MM.1S (cell line): ENCODE measurements around the gene MTHFR.

Experiments used
- DNase-seq: peaks from one replicate; pipeline ENCODE4 v3.0.0-alpha.2; 2015
- H2AFZ ChIP-seq: fragments of 300-600 bp; sonication (generic); 2 replicates; pipeline ENCODE4 v1.6.0; 2016; ENCODE audit warnings: antibody characterized with exemption, low read length
- H3F3A ChIP-seq: fragments of 300-600 bp; sonication (generic); 2 replicates; pipeline ENCODE4 v1.6.1; 2016; ENCODE audit warnings: mild to moderate bottlenecking, antibody characterized with exemption, low read length, moderate library complexity, mixed read lengths; ENCODE audit not compliant: insufficient read depth
- H3K27ac ChIP-seq: fragments of 300-600 bp; sonication (generic); 2 replicates; pipeline ENCODE4 v1.5.1; 2016; ENCODE audit warnings: mild to moderate bottlenecking, low read length
- H3K27me3 ChIP-seq: fragments of 300-600 bp; sonication (generic); replicated peaks from 2 replicates; pipeline ENCODE4 v1.6.0; 2016; ENCODE audit warnings: low read length; ENCODE audit not compliant: insufficient read depth
- H3K36me3 ChIP-seq: fragments of 300-600 bp; sonication (generic); replicated peaks from 2 replicates; pipeline ENCODE4 v1.6.1; 2016; ENCODE audit warnings: mild to moderate bottlenecking, low read length, mixed read lengths; ENCODE audit not compliant: insufficient read depth
- H3K4me1 ChIP-seq: fragments of 300-600 bp; sonication (generic); 2 replicates; pipeline ENCODE4 v1.6.1; 2016; ENCODE audit warnings: low read length, mixed read lengths
- H3K4me2 ChIP-seq: fragments of 300-600 bp; sonication (generic); 2 replicates; pipeline ENCODE4 v1.6.0; 2016; ENCODE audit warnings: low read depth, low read length
- H3K4me3 ChIP-seq: fragments of 300-600 bp; sonication (generic); 2 replicates; pipeline ENCODE4 v1.5.1; 2016; ENCODE audit warnings: low read length, mixed read lengths
- H3K79me2 ChIP-seq: fragments of 300-600 bp; sonication (generic); 2 replicates; pipeline ENCODE4 v1.6.1; 2016; ENCODE audit warnings: mixed run types, low read length, mixed read lengths
- H3K9ac ChIP-seq: fragments of 300-600 bp; sonication (generic); 2 replicates; pipeline ENCODE4 v1.6.1; 2016; ENCODE audit warnings: low read length, mixed read lengths
- H3K9me2 ChIP-seq: fragments of 300-600 bp; sonication (generic); replicated peaks from 2 replicates; pipeline ENCODE4 v1.6.1; 2016; ENCODE audit warnings: mild to moderate bottlenecking, low read length, mixed read lengths; ENCODE audit not compliant: insufficient read depth
- H3K9me3 ChIP-seq: fragments of 300-600 bp; sonication (generic); replicated peaks from 2 replicates; pipeline ENCODE4 v1.6.1; 2016; ENCODE audit warnings: mild to moderate bottlenecking, low read length, mixed read lengths; ENCODE audit not compliant: insufficient read depth
- H4K20me1 ChIP-seq: fragments of 300-600 bp; sonication (generic); 2 replicates; pipeline ENCODE4 v1.6.1; 2016; ENCODE audit warnings: mild to moderate bottlenecking, low read length, moderate library complexity, mixed read lengths; ENCODE audit not compliant: insufficient read depth
- CTCF ChIP-seq: fragments of 300-600 bp; sonication (generic); IDR thresholded peaks from 2 replicates; pipeline ENCODE4 v1.5.1; 2016; ENCODE audit warnings: antibody characterized with exemption, low read length, mixed read lengths
- EZH2 ChIP-seq: fragments of 300-600 bp; sonication (generic); optimal IDR thresholded peaks from 2 replicates; pipeline ENCODE3; 2017; ENCODE audit warnings: low read depth, mild to moderate bottlenecking, antibody characterized with exemption, low read length, mixed read lengths
- EZH2phosphoT487 ChIP-seq: fragments of 300-600 bp; sonication (generic); IDR thresholded peaks from 2 replicates; pipeline ENCODE4 v1.6.1; 2018; ENCODE audit warnings: antibody characterized with exemption, low read length

The MTHFR gene

GRCh38 chr1:11771481-11772043, 34.2 kb downstream of the MTHFR start:
- Histone ChIP-seq H3K27me3 (peaks cover 38% of the 10 kb centered on the region), H3K36me3 (no peaks in the 10 kb centered on the region), H3K79me2 (no peaks in the 10 kb centered on the region), H2AFZ (no peak overlapping the region), H3K4me1 (no peaks in the 10 kb centered on the region), H3F3A (no peaks in the 10 kb centered on the region), H3K27ac (no peak overlapping the region), H3K4me2 (no peak overlapping the region), H3K9me2 (no peaks in the 10 kb centered on the region), H4K20me1 (no peaks in the 10 kb centered on the region), H3K9me3 (no peaks in the 10 kb centered on the region), H3K4me3 (no peak overlapping the region), H3K9ac (no peak overlapping the region)
- TF ChIP-seq EZH2 = no peak
- no peak for TF ChIP-seq CTCF
- no peak for TF ChIP-seq EZH2phosphoT487
- no peak for DNase-seq

- no peak for TF ChIP-seq EZH2phosphoT487
- TF ChIP-seq EZH2 = no peak
- no peak for TF ChIP-seq CTCF
- no peak for DNase-seq
Observed at GRCh38 chr1:11770011-11770410, 35.8 kb downstream of the MTHFR start.

GRCh38 chr1:11769274-11769673, 36.5 kb downstream of the MTHFR start:
- Histone ChIP-seq H2AFZ (no peak overlapping the region), H3K4me2 (no peak overlapping the region), H4K20me1 (no peaks in the 10 kb centered on the region), H3F3A (no peaks in the 10 kb centered on the region), H3K27me3 (peaks cover 42% of the 10 kb centered on the region), H3K4me1 (no peaks in the 10 kb centered on the region), H3K79me2 (no peaks in the 10 kb centered on the region), H3K27ac (no peak overlapping the region), H3K36me3 (no peaks in the 10 kb centered on the region), H3K9ac (no peak overlapping the region), H3K9me2 (no peaks in the 10 kb centered on the region), H3K9me3 (no peaks in the 10 kb centered on the region), H3K4me3 (no peak overlapping the region)
- TF ChIP-seq EZH2phosphoT487 = no peak
- TF ChIP-seq EZH2 = no peak
- no peak for TF ChIP-seq CTCF
- DNase-seq = no peak

More at GRCh38 chr1:11770011-11770410, 35.8 kb downstream of the MTHFR start:
- H3K36me3 ChIP-seq = no peaks in the 10 kb centered on the region
- H3K27me3 ChIP-seq = peaks cover 46% of the 10 kb centered on the region
- H3K9ac ChIP-seq = no peak overlapping the region
- H4K20me1 ChIP-seq = no peaks in the 10 kb centered on the region
- H3K9me2 ChIP-seq = no peaks in the 10 kb centered on the region
- no peak overlapping the region for H3K4me2 ChIP-seq
- no peak overlapping the region for H3K27ac ChIP-seq
- H3K4me3 ChIP-seq = no peak overlapping the region
- no peaks in the 10 kb centered on the region for H3K9me3 ChIP-seq
- H2AFZ ChIP-seq = no peak overlapping the region
- H3F3A ChIP-seq = no peaks in the 10 kb centered on the region
- H3K79me2 ChIP-seq = no peaks in the 10 kb centered on the region
- no peaks in the 10 kb centered on the region for H3K4me1 ChIP-seq
